Liver (tissue), 9 donors: ENCODE data around the gene STK38L. TPM values are rescaled to one million over a fixed set of nuclear protein-coding genes. Genes with fewer than 3 reads are reported as not detected.

ENCODE experiments used
- DNase-seq: peaks from one replicate; pipeline ENCODE4 v3.0.0-alpha.2; 2017; ENCODE audit warnings: low spot score
- H3K27ac ChIP-seq, 2 donors: one replicate each; pipeline ENCODE4 v1.7.0; 2013; ENCODE audit warnings: inconsistent platforms in 2 of 2, low read length in 2 of 2, control low read depth in 1 of 2, low read depth in 1 of 2, mild to moderate bottlenecking in 1 of 2
- H3K27me3 ChIP-seq, 4 donors: one replicate each; pipeline versions ENCODE4 v1.6.1 to v1.7.0; 2013; ENCODE audit warnings: low read length in 3 of 4, inconsistent platforms in 1 of 4, mild to moderate bottlenecking in 1 of 4, moderate library complexity in 1 of 4; ENCODE audit not compliant: control insufficient read depth in 4 of 4, insufficient read depth in 4 of 4
- H3K36me3 ChIP-seq, 4 donors: one replicate each; pipeline versions ENCODE4 v1.6.1 to v1.7.0; 2013; ENCODE audit warnings: low read length in 3 of 4, mild to moderate bottlenecking in 3 of 4, low read depth in 1 of 4, moderate library complexity in 1 of 4; ENCODE audit not compliant: control insufficient read depth in 4 of 4, insufficient read depth in 3 of 4
- H3K4me1 ChIP-seq, 4 donors: one replicate each; pipeline versions ENCODE4 v1.6.1 to v1.7.0; 2013; ENCODE audit warnings: low read length in 3 of 4, mild to moderate bottlenecking in 3 of 4, moderate library complexity in 1 of 4; ENCODE audit not compliant: control insufficient read depth in 4 of 4, insufficient read depth in 4 of 4
- H3K4me3 ChIP-seq, 3 donors: one replicate each; pipeline versions ENCODE4 v1.6.1 to v1.7.0; 2013; ENCODE audit warnings: low read length in 3 of 3, control low read depth in 1 of 3, low read depth in 1 of 3, mild to moderate bottlenecking in 1 of 3
- H3K9ac ChIP-seq, 2 donors: one replicate each; pipeline ENCODE4 v1.7.0; 2013; ENCODE audit warnings: low read length in 2 of 2, mild to moderate bottlenecking in 2 of 2, moderate library complexity in 2 of 2, control low read depth in 1 of 2, low read depth in 1 of 2
- H3K9me3 ChIP-seq, 4 donors: one replicate each; pipeline versions ENCODE4 v1.6.1 to v1.7.0; 2013; ENCODE audit warnings: low read length in 3 of 4; ENCODE audit not compliant: control insufficient read depth in 4 of 4
- ATF3 ChIP-seq: IDR thresholded peaks from 2 replicates; pipeline ENCODE4 v1.6.1; 2016; ENCODE audit warnings: antibody characterized with exemption
- CTCF ChIP-seq: fragments of 150-350 bp; IDR thresholded peaks from 2 replicates; pipeline ENCODE4 v1.5.1; 2017; ENCODE audit warnings: improper control_type of control experiment, low read depth, low read length; ENCODE audit not compliant: missing input control
- EGR1 ChIP-seq, 2 donors: IDR thresholded peaks; 2 replicates each; pipeline ENCODE4 v1.6.1; 2016 to 2018; ENCODE audit warnings: antibody characterized with exemption in 2 of 2, low read depth in 2 of 2
- FOXA1 ChIP-seq: IDR thresholded peaks from 2 replicates; pipeline ENCODE4 v1.6.1; 2016; ENCODE audit warnings: antibody characterized with exemption
- FOXA2 ChIP-seq: IDR thresholded peaks from 2 replicates; pipeline ENCODE4 v1.6.1; 2016; ENCODE audit warnings: antibody characterized with exemption
- GABPA ChIP-seq, 2 donors: IDR thresholded peaks in 1 of 2; conservative IDR thresholded peaks in 1 of 2; 2 replicates each; pipeline ENCODE4 v1.6.1; 2016; ENCODE audit warnings: antibody characterized with exemption in 2 of 2, mild to moderate bottlenecking in 1 of 2, moderate library complexity in 1 of 2
- HNF4A ChIP-seq, 2 donors: conservative IDR thresholded peaks; 2 replicates each; pipeline ENCODE4 v1.6.1; 2016; ENCODE audit warnings: antibody characterized with exemption in 2 of 2, mild to moderate bottlenecking in 2 of 2
- HNF4G ChIP-seq: IDR thresholded peaks from 2 replicates; pipeline ENCODE4 v1.6.1; 2016; ENCODE audit warnings: antibody characterized with exemption
- JUND ChIP-seq, 2 donors: IDR thresholded peaks; 2 replicates each; pipeline ENCODE4 v1.6.1; 2016; ENCODE audit warnings: antibody characterized with exemption in 2 of 2
- MAX ChIP-seq: IDR thresholded peaks from 2 replicates; pipeline ENCODE4 v1.6.1; 2016; ENCODE audit warnings: antibody characterized with exemption
- NR2F2 ChIP-seq: IDR thresholded peaks from 2 replicates; pipeline ENCODE4 v1.6.1; 2016; ENCODE audit warnings: antibody characterized with exemption
- RAD21 ChIP-seq, 2 donors: IDR thresholded peaks; 2 replicates each; pipeline ENCODE4 v1.6.1; 2016; ENCODE audit warnings: antibody characterized with exemption in 2 of 2, mild to moderate bottlenecking in 2 of 2
- REST ChIP-seq: IDR thresholded peaks from 2 replicates; pipeline ENCODE4 v1.6.1; 2016; ENCODE audit warnings: antibody characterized with exemption, mild to moderate bottlenecking
- RXRA ChIP-seq, 2 donors: IDR thresholded peaks; 2 replicates each; pipeline ENCODE4 v1.6.1; 2017 to 2018; ENCODE audit warnings: antibody characterized with exemption in 2 of 2, mild to moderate bottlenecking in 1 of 2
- SP1 ChIP-seq: IDR thresholded peaks from 2 replicates; pipeline ENCODE4 v1.6.1; 2018; ENCODE audit warnings: antibody characterized with exemption, mild to moderate bottlenecking
- TAF1 ChIP-seq: conservative IDR thresholded peaks from 2 replicates; pipeline ENCODE4 v1.6.1; 2016; ENCODE audit warnings: antibody characterized with exemption, mild to moderate bottlenecking
- YY1 ChIP-seq: IDR thresholded peaks from 2 replicates; pipeline ENCODE4 v1.6.1; 2016; ENCODE audit warnings: antibody characterized with exemption, mild to moderate bottlenecking
- ZBTB33 ChIP-seq: IDR thresholded peaks from 2 replicates; pipeline ENCODE4 v1.6.1; 2016; ENCODE audit warnings: antibody characterized with exemption
- WGBS: extraction: QIAGEN DNeasy Blood & Tissue Kit; methylation state at CpG from one replicate; pipeline ENCODE4 v1.1.7; 2013; 5-methylcytosine and 5-hydroxymethylcytosine counted together
- polyA plus RNA-seq, 2 donors: library from polyadenylated mRNA; stranded (reverse) in 1 of 2; unstranded in 1 of 2; fragments of 200-250 nt in 1 of 2; fragments of >200 nt in 1 of 2; fragmentation: Nextera tagmentation in 1 of 2; extraction: Ambion mirVana in 1 of 2; gene quantifications; one replicate each; pipeline versions ENCODE4 v1.2.1 to v1.2.3, GENCODE V29; 2013 to 2015
- total RNA-seq, 2 donors: library from RNA; depleted of rRNA; stranded (reverse); fragments of >200 nt; gene quantifications; one replicate each; pipeline ENCODE4 v1.2.3, GENCODE V29; 2014
- donor health status: healthy.
- donor health status: healthy.
- donor health status: healthy.
- donor health status: healthy.
- donor health status: healthy.

Gene STK38L
- total and polyA plus RNA-seq, 4 donors: 2.8 to 8.6 (median 6.6) TPM

GRCh38 chr12:27316947-27317346 is 72.9 kb downstream of the STK38L start:
- H3K36me3 ChIP-seq: peaks cover 3 to 35% (median 24%) of the 10 kb centered on the region in 4 donors
- 94% methylated on average over 1 of the region's 1 CpG for WGBS
- no peak for DNase-seq

More at GRCh38 chr12:27316947-27317346, 72.9 kb downstream of the STK38L start:
- H3K27me3 ChIP-seq: no peaks in the 10 kb centered on the region
- no peaks in the 10 kb centered on the region for H3K9me3 ChIP-seq
- no peak overlapping the region for H3K27ac ChIP-seq
- no peak overlapping the region for H3K4me3 ChIP-seq
- no peaks in the 10 kb centered on the region for H3K4me1 ChIP-seq
- TF ChIP-seq CTCF: no peak
- TF ChIP-seq SP1: no peak
- no peak for TF ChIP-seq ATF3
- no peak for TF ChIP-seq JUND (IDR thresholded peaks at IDR 0.05)
- TF ChIP-seq RXRA (IDR thresholded peaks at IDR 0.05): no peak
- TF ChIP-seq TAF1: no peak
- TF ChIP-seq FOXA1: no peak
- TF ChIP-seq EGR1 (IDR thresholded peaks at IDR 0.05; ENCODE audit: low read depth in 2 of 2): no peak
- no peak for TF ChIP-seq NR2F2
- TF ChIP-seq ZBTB33: no peak
- TF ChIP-seq REST: no peak
- no peak for TF ChIP-seq YY1
- TF ChIP-seq MAX: no peak
- no peak for TF ChIP-seq GABPA (IDR thresholded peaks at IDR 0.05 in 1 of 2, conservative IDR thresholded peaks at IDR 0.05 in 1 of 2)
- TF ChIP-seq HNF4A (conservative IDR thresholded peaks at IDR 0.05): no peak
- TF ChIP-seq FOXA2: no peak
- no peak for TF ChIP-seq RAD21 (IDR thresholded peaks at IDR 0.05)
- no peak for TF ChIP-seq HNF4G
- H3K9ac ChIP-seq: no peak overlapping the region
